ENCODE measurements around the gene PMM2. TPM values are rescaled to one million over a fixed set of nuclear protein-coding genes. Genes with fewer than 3 reads are reported as not detected.
"Not testable (repeated sequence)": the region's sequence is repeated elsewhere in the genome, so short reads cannot be mapped to it uniquely, and the experiment has no call there.

The PMM2 gene
- total and polyA plus RNA-seq, 5 experiments from 2014 or later: 21.4 to 41.9 (median 26.0) TPM

DNA sequence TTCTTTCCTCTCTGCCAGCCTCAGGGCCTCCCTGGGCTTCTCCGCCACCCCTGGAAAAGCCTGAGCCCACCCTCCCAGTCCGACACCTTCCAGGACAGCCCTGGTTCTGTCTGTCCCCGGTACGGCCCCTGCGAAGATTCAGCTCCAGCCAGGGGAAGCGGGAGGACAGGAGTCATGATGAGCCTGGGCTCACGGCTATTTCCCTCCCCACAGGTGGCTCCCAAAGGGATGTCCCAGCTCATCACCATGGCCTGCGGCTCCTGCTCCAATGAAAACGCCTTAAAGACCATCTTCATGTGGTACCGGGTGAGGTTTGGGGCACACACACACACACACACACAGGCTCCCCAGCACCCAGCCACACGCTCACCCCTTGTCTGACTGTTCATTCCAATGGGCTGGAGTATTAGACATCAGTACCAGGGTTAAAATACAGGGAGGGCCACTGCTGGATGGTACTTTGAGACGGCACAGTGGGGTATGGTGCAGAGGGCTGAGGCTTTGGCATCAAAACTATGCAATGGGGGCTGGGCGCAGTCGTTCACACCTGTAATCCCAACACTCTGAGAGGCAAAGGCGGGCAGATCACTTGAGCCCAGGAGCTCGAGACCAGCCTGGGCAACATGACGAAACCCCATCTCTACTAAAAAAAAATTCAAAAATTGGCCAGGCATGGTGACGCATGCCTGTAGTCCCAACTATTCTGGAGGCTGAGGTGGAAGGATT lies 33.0 kb upstream of the PMM2 start:
- no peak for ATAC-seq

GRCh38 chr16:8767176-8767575 lies 30.5 kb upstream of the PMM2 start:
- Mint-ChIP-seq H3K4me1 (no peaks in the 10 kb centered on the region), H3K4me3 (no peak overlapping the region), H3K27ac (no peak overlapping the region), H3K27me3 (no peaks in the 10 kb centered on the region), H3K36me3 (peaks cover 5 to 46% (median 16%) of the 10 kb centered on the region in 3 donors), H3K9me3 (no peaks in the 10 kb centered on the region)
- no peak for DNase-seq
- POLR2A ChIA-PET: no interaction called here
- no peak for ATAC-seq

More for the DNA sequence above, 33.0 kb upstream of the PMM2 start:
- Mint-ChIP-seq H3K4me1 (no peaks in the 10 kb centered on the region), H3K27me3 (no peaks in the 10 kb centered on the region), H3K27ac (no peak overlapping the region), H3K36me3 (peaks cover 0 to 45% (median 21%) of the 10 kb centered on the region in 3 donors), H3K4me3 (no peak overlapping the region), H3K9me3 (no peaks in the 10 kb centered on the region)
- no peak for DNase-seq
- POLR2A ChIA-PET: no interaction called here

GRCh38 chr16:8768283-8768682 lies 29.4 kb upstream of the PMM2 start:
- Mint-ChIP-seq H3K4me3 (no peak overlapping the region), H3K27ac (peak overlapping the region in 1 of 10 donors; percentile 66), H3K4me1 (no peaks in the 10 kb centered on the region), H3K36me3 (peaks cover 9 to 57% (median 21%) of the 10 kb centered on the region in 3 donors), H3K27me3 (no peaks in the 10 kb centered on the region), H3K9me3 (no peaks in the 10 kb centered on the region)
- no peak for DNase-seq
- POLR2A ChIA-PET: no interaction called here
- ATAC-seq: no peak

- DNase-seq (no peak), ATAC-seq (no peak)
- no peak overlapping the region for H3K27ac Mint-ChIP-seq
- H3K9me3 Mint-ChIP-seq: no peaks in the 10 kb centered on the region
- no peaks in the 10 kb centered on the region for H3K27me3 Mint-ChIP-seq
- no peak overlapping the region for H3K4me3 Mint-ChIP-seq
- POLR2A ChIA-PET: no interaction called here
- H3K4me1 Mint-ChIP-seq: no peaks in the 10 kb centered on the region
- peaks cover 9 to 61% (median 24%) of the 10 kb centered on the region in 3 donors for H3K36me3 Mint-ChIP-seq
Measured at GRCh38 chr16:8768692-8769091, 28.9 kb upstream of the PMM2 start.

- H3K4me1 Mint-ChIP-seq: no peaks in the 10 kb centered on the region
- no peak overlapping the region for H3K4me3 Mint-ChIP-seq
- DNase-seq (no peak), ATAC-seq (no peak)
- POLR2A ChIA-PET: no interaction called here
- H3K36me3 Mint-ChIP-seq: peaks cover 9 to 59% (median 43%) of the 10 kb centered on the region in 3 donors
- H3K9me3 Mint-ChIP-seq: no peaks in the 10 kb centered on the region
- H3K27ac Mint-ChIP-seq: no peak overlapping the region
- H3K27me3 Mint-ChIP-seq: no peaks in the 10 kb centered on the region
Measured at GRCh38 chr16:8773537-8773936, 24.1 kb upstream of the PMM2 start.

DNA sequence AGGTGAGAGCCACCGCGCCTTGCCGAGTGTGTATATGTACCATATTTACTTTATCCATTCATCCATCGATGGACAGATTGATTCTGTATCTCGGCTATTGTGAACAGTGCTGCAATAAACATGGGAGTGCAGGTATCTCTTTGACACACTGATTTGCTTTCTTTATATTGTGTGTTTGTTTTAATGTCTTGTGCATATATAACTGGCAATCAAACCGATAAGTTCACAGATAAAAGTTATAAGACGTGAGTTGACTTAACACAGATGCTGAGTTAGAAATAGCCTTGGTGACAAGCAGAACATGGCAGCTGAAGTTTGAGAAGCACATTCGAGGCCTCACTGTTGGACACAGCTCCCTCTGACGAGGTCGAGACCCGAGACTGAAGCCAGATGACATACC lies 23.4 kb upstream of the PMM2 start:
- Mint-ChIP-seq H3K27me3 (no peaks in the 10 kb centered on the region), H3K27ac (peak overlapping the region in 1 of 10 donors; percentile 33), H3K4me1 (no peaks in the 10 kb centered on the region), H3K9me3 (no peaks in the 10 kb centered on the region), H3K4me3 (no peak overlapping the region), H3K36me3 (peaks cover 9 to 54% (median 42%) of the 10 kb centered on the region in 3 donors)
- ATAC-seq (no peak), DNase-seq (no peak)
- POLR2A ChIA-PET: no interaction called here

GRCh38 chr16:8775359-8775758 lies 22.3 kb upstream of the PMM2 start:
- POLR2A ChIA-PET: interaction anchor here (0.5 kb wide), 1 partner anchor 149 kb away, joined by 3 read pairs; no protein-coding TSS in a partner anchor
- ATAC-seq (no peak), DNase-seq (no peak)
- H3K4me3 Mint-ChIP-seq: no peak overlapping the region
- peaks cover 9 to 54% (median 39%) of the 10 kb centered on the region in 3 donors for H3K36me3 Mint-ChIP-seq
- no peak overlapping the region for H3K27ac Mint-ChIP-seq
- H3K4me1 Mint-ChIP-seq: no peaks in the 10 kb centered on the region
- no peaks in the 10 kb centered on the region for H3K27me3 Mint-ChIP-seq
- no peaks in the 10 kb centered on the region for H3K9me3 Mint-ChIP-seq

DNA sequence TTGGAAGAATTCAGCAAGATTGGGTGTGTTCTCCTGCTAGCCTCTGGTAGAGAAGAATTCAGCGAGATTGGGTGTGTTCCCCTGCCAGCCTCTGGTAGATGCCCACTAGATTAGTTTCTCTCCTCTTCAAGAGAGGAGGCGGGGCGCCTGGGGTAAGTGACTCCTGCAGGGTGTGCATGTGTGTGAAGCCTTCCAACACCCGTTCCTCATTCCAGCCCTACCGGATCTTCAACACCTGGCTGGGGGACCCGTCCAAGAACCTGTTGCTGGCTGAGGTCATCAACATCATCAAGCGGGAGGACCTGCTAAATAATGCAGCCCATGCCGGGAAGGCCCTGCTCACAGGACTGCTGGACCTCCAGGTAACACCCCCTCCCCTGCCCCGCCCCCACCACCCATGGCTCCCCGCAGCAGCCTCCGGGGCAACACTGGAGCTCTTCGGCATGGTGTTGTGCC lies 21.5 kb upstream of the PMM2 start:
- POLR2A ChIA-PET: no interaction called here
- DNase-seq: no peak
- peaks cover 9 to 54% (median 39%) of the 10 kb centered on the region in 3 donors for H3K36me3 Mint-ChIP-seq

GRCh38 chr16:8777217-8777616 lies 20.4 kb upstream of the PMM2 start:
- H3K9me3 Mint-ChIP-seq: no peaks in the 10 kb centered on the region
- POLR2A ChIA-PET: no interaction called here
- peak overlapping the region in 1 of 10 donors; percentile 8 for H3K27ac Mint-ChIP-seq
- peaks cover 4 to 49% (median 39%) of the 10 kb centered on the region in 3 donors for H3K36me3 Mint-ChIP-seq
- ATAC-seq: no peak
- H3K4me3 Mint-ChIP-seq: no peak overlapping the region
- no peak for DNase-seq
- H3K27me3 Mint-ChIP-seq: no peaks in the 10 kb centered on the region
- H3K4me1 Mint-ChIP-seq: no peaks in the 10 kb centered on the region

More for the DNA sequence above, 21.5 kb upstream of the PMM2 start:
- H3K4me3 Mint-ChIP-seq: no peak overlapping the region
- H3K27me3 Mint-ChIP-seq: no peaks in the 10 kb centered on the region
- ATAC-seq: no peak
- no peaks in the 10 kb centered on the region for H3K4me1 Mint-ChIP-seq
- no peak overlapping the region for H3K27ac Mint-ChIP-seq
- no peaks in the 10 kb centered on the region for H3K9me3 Mint-ChIP-seq

GRCh38 chr16:8781797-8782196 lies 15.8 kb upstream of the PMM2 start:
- peaks cover 0 to 11% (median 8%) of the 10 kb centered on the region in 3 donors for H3K36me3 Mint-ChIP-seq
- H3K4me3 Mint-ChIP-seq: no peak overlapping the region
- no peak for DNase-seq
- POLR2A ChIA-PET: no interaction called here
- no peak overlapping the region for H3K27ac Mint-ChIP-seq
- no peak for ATAC-seq
- no peaks in the 10 kb centered on the region for H3K4me1 Mint-ChIP-seq
- H3K9me3 Mint-ChIP-seq: no peaks in the 10 kb centered on the region
- H3K27me3 Mint-ChIP-seq: no peaks in the 10 kb centered on the region

- H3K4me3 Mint-ChIP-seq: no peak overlapping the region
- ATAC-seq (no peak), DNase-seq (no peak)
- H3K9me3 Mint-ChIP-seq: no peaks in the 10 kb centered on the region
- peaks cover 0 to 5% (median 2%) of the 10 kb centered on the region in 3 donors for H3K36me3 Mint-ChIP-seq
- no peaks in the 10 kb centered on the region for H3K4me1 Mint-ChIP-seq
- H3K27me3 Mint-ChIP-seq: no peaks in the 10 kb centered on the region
- H3K27ac Mint-ChIP-seq: peak overlapping the region in 1 of 10 donors; percentile 78
- POLR2A ChIA-PET: no interaction called here
Measured at GRCh38 chr16:8782673-8783072, 15.0 kb upstream of the PMM2 start.

DNA sequence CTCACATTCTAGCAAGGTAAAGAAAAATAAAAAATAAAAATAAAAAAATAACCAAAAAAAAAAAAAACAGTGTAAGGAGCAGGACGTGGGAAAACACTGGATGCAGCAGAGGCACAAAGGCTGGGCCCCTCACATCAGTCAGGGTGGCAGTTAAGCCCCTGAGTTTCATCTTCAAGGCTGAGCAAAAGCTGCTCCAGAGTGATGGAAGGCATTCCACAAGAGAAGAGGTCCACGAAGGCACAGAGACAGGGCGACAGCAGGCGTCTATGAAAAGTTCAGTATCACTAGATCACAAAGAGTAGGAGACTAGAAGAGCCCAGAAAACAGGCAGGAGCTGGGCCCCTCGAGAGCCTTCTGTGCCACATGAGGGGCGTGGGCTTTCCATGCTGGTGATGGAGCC lies 12.2 kb upstream of the PMM2 start:
- no peak for DNase-seq
- H3K4me3 Mint-ChIP-seq: no peak overlapping the region
- no peaks in the 10 kb centered on the region for H3K9me3 Mint-ChIP-seq
- no peak overlapping the region for H3K27ac Mint-ChIP-seq
- POLR2A ChIA-PET: no interaction called here
- no peak for ATAC-seq
- H3K27me3 Mint-ChIP-seq: no peaks in the 10 kb centered on the region
- no peaks in the 10 kb centered on the region for H3K4me1 Mint-ChIP-seq
- H3K36me3 Mint-ChIP-seq: no peaks in the 10 kb centered on the region

DNA sequence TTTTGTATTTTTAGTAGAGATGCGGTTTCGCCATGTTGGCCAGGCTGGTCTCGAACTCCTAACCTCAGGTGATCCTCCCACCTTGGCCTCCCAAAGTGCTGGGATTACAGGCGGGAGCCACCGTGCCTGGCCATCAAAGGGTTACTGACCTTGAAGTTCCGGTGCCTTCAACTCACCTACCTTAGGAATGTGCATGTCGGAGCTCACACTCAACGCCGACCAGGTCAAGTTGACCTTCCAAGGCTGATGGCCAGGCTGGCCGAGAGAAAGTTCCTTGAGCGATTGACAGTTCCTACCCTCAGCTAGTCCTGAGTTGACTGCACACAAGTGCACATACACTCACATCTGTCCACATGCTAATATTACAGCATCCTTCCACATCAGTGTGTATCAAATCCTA lies 11.3 kb upstream of the PMM2 start:
- not testable (repeated sequence) for ATAC-seq, H3K27me3 Mint-ChIP-seq, H3K9me3 Mint-ChIP-seq, DNase-seq, H3K36me3 Mint-ChIP-seq, H3K27ac Mint-ChIP-seq, H3K4me1 Mint-ChIP-seq, H3K4me3 Mint-ChIP-seq
- POLR2A ChIA-PET: interaction anchor here (0.6 kb wide), 1 partner anchor 270 kb away, joined by 4 read pairs; no protein-coding TSS in a partner anchor
